CD8-positive, alpha-beta memory T cell (primary cell): ENCODE data around the gene ZNF44. TPM values are rescaled to one million over a fixed set of nuclear protein-coding genes. Genes with fewer than 3 reads are reported as not detected.
A peak's percentile ranks its signal among the peaks of the same experiment; 100 is the strongest.

Experiments
- CTCF ChIA-PET: fragments of 350-600 bp; sonication (Branson Sonifier 250); formaldehyde crosslinking; loops from one replicate; lab custom pipeline; 2021; ENCODE audit warnings: antibody characterized with exemption; lab: Charles Lee
- POLR2A ChIA-PET: fragments of 350-600 bp; sonication (Branson Sonifier 250); formaldehyde crosslinking; loops from one replicate; lab custom pipeline; 2021; ENCODE audit warnings: antibody characterized with exemption; lab: Charles Lee
- DNase-seq, 5 donors: peaks; one replicate each; pipeline versions ENCODE4 v3.0.0 to v3.0.0-alpha.2; 2020 to 2022; ENCODE audit warnings: mixed read lengths in 1 of 5
- H3K27ac ChIP-seq: one replicate; pipeline ENCODE4 v1.7.0; 2013; ENCODE audit warnings: low read depth, mild to moderate bottlenecking, low read length, moderate library complexity
- H3K27me3 ChIP-seq: 2 replicates; pipeline ENCODE4 v1.7.0; 2013; ENCODE audit warnings: low read length, mild to moderate bottlenecking; ENCODE audit not compliant: insufficient read depth, poor library complexity, severe bottlenecking
- H3K36me3 ChIP-seq: 2 replicates; pipeline ENCODE4 v1.7.0; 2013; ENCODE audit warnings: mild to moderate bottlenecking, low read length, moderate library complexity; ENCODE audit not compliant: insufficient read depth
- H3K4me1 ChIP-seq: 2 replicates; pipeline ENCODE4 v1.7.0; 2013; ENCODE audit warnings: mild to moderate bottlenecking, low read length, moderate library complexity; ENCODE audit not compliant: insufficient read depth
- H3K4me3 ChIP-seq: 2 replicates; pipeline ENCODE4 v1.7.0; 2013; ENCODE audit warnings: mild to moderate bottlenecking, low read length
- H3K9me3 ChIP-seq: 2 replicates; pipeline ENCODE4 v1.7.0; 2013; ENCODE audit warnings: mild to moderate bottlenecking, low read length
- H3K27ac Mint-ChIP-seq, 8 donors: one replicate each; pipeline ENCODE4 v1.8.0; 2020 to 2021; ENCODE audit warnings: mixed read lengths in 8 of 8, mild to moderate bottlenecking in 6 of 8, inconsistent platforms in 3 of 8, moderate library complexity in 3 of 8
- H3K27me3 Mint-ChIP-seq, 2 donors: one replicate each; pipeline ENCODE4 v1.8.0; 2020 to 2021; ENCODE audit warnings: mixed read lengths in 2 of 2, mild to moderate bottlenecking in 1 of 2, moderate library complexity in 1 of 2
- H3K36me3 Mint-ChIP-seq, 3 donors: one replicate each; pipeline ENCODE4 v1.8.0; 2020 to 2021; ENCODE audit warnings: mixed read lengths in 3 of 3, inconsistent platforms in 1 of 3, mild to moderate bottlenecking in 1 of 3
- H3K4me1 Mint-ChIP-seq, 3 donors: one replicate each; pipeline ENCODE4 v1.8.0; 2020 to 2021; ENCODE audit warnings: mixed read lengths in 3 of 3, inconsistent platforms in 1 of 3, mild to moderate bottlenecking in 1 of 3
- H3K4me3 Mint-ChIP-seq, 7 donors: one replicate each; pipeline ENCODE4 v1.8.0; 2020 to 2021; ENCODE audit warnings: mixed read lengths in 7 of 7, mild to moderate bottlenecking in 6 of 7, moderate library complexity in 4 of 7, inconsistent platforms in 2 of 7
- H3K9me3 Mint-ChIP-seq, 5 donors: one replicate each; pipeline ENCODE4 v1.8.0; 2020 to 2022; ENCODE audit warnings: mixed read lengths in 5 of 5, mild to moderate bottlenecking in 3 of 5, moderate library complexity in 2 of 5, inconsistent platforms in 1 of 5
- polyA plus RNA-seq: library from polyadenylated mRNA; unstranded; fragments of 300-500 nt; fragmentation: Illumina TruSeq; gene quantifications from one replicate; pipeline ENCODE4 v1.2.3, GENCODE V29; 2021
- total RNA-seq, 2 experiments: library from RNA; stranded (reverse); gene quantifications; one replicate each; pipeline ENCODE4 v1.2.3, GENCODE V29; 2021

The ZNF44 gene
- total and polyA plus RNA-seq, 3 experiments from 2014 or later: 12.3 to 27.8 (median 12.6) TPM

GRCh38 chr19:12230751-12231733 is 63.6 kb downstream of the ZNF44 start:
- peaks cover 20 to 76% (median 49%) of the 10 kb centered on the region in 3 donors for H3K36me3 Mint-ChIP-seq
- Histone ChIP-seq H3K27ac (no peak overlapping the region), H3K27me3 (no peaks in the 10 kb centered on the region), H3K4me1 (no peaks in the 10 kb centered on the region), H3K4me3 (no peak overlapping the region), H3K36me3 (no peaks in the 10 kb centered on the region), H3K9me3 (no peaks in the 10 kb centered on the region)
- no peaks in the 10 kb centered on the region for H3K27me3 Mint-ChIP-seq
- peaks cover 0 to 57% (median 19%) of the 10 kb centered on the region in 5 donors for H3K9me3 Mint-ChIP-seq
- H3K4me1 Mint-ChIP-seq: peaks cover 0 to 1% (median 0%) of the 10 kb centered on the region in 3 donors
- POLR2A ChIA-PET: no interaction called here
- CTCF ChIA-PET: no interaction called here
- H3K4me3 Mint-ChIP-seq: no peak overlapping the region
- peak overlapping the region in 2 of 8 donors; percentile 52 to 56 for H3K27ac Mint-ChIP-seq
- no peak for DNase-seq

GRCh38 chr19:12229990-12230389 is 64.7 kb downstream of the ZNF44 start:
- Mint-ChIP-seq H3K9me3 (peaks cover 0 to 55% (median 18%) of the 10 kb centered on the region in 5 donors), H3K36me3 (peaks cover 23 to 75% (median 53%) of the 10 kb centered on the region in 3 donors), H3K27me3 (no peaks in the 10 kb centered on the region), H3K4me1 (peaks cover 0 to 1% (median 0%) of the 10 kb centered on the region in 3 donors), H3K27ac (peak overlapping the region in 1 of 8 donors; percentile 13), H3K4me3 (no peak overlapping the region)
- Histone ChIP-seq H3K36me3 (no peaks in the 10 kb centered on the region), H3K27ac (no peak overlapping the region), H3K4me3 (no peak overlapping the region), H3K4me1 (no peaks in the 10 kb centered on the region), H3K27me3 (no peaks in the 10 kb centered on the region), H3K9me3 (no peaks in the 10 kb centered on the region)
- no peak for DNase-seq
- CTCF ChIA-PET: no interaction called here
- POLR2A ChIA-PET: no interaction called here

GRCh38 chr19:12224676-12225075 is 70.0 kb downstream of the ZNF44 start:
- Mint-ChIP-seq H3K27ac (peak overlapping the region in 1 of 8 donors; percentile 20), H3K36me3 (peaks cover 7 to 49% (median 22%) of the 10 kb centered on the region in 3 donors), H3K4me1 (no peaks in the 10 kb centered on the region), H3K9me3 (peaks cover 0 to 32% (median 5%) of the 10 kb centered on the region in 5 donors), H3K4me3 (no peak overlapping the region), H3K27me3 (no peaks in the 10 kb centered on the region)
- POLR2A ChIA-PET: no interaction called here
- no peaks in the 10 kb centered on the region for H3K27me3 ChIP-seq
- no peak overlapping the region for H3K27ac ChIP-seq
- no peak overlapping the region for H3K4me3 ChIP-seq
- H3K36me3 ChIP-seq: no peaks in the 10 kb centered on the region
- no peaks in the 10 kb centered on the region for H3K4me1 ChIP-seq
- CTCF ChIA-PET: no interaction called here
- no peaks in the 10 kb centered on the region for H3K9me3 ChIP-seq
- no peak for DNase-seq

GRCh38 chr19:12222980-12223630 is 71.6 kb downstream of the ZNF44 start:
- Histone ChIP-seq H3K4me3 (no peak overlapping the region), H3K27ac (no peak overlapping the region), H3K9me3 (no peaks in the 10 kb centered on the region), H3K36me3 (no peaks in the 10 kb centered on the region), H3K4me1 (no peaks in the 10 kb centered on the region), H3K27me3 (no peaks in the 10 kb centered on the region)
- H3K4me3 Mint-ChIP-seq: no peak overlapping the region
- ChIA-PET CTCF (no interaction called here), POLR2A (no interaction called here)
- peaks cover 7 to 51% (median 21%) of the 10 kb centered on the region in 3 donors for H3K36me3 Mint-ChIP-seq
- H3K4me1 Mint-ChIP-seq: no peaks in the 10 kb centered on the region
- H3K27ac Mint-ChIP-seq: no peak overlapping the region
- H3K9me3 Mint-ChIP-seq: peaks cover 7 to 37% (median 13%) of the 10 kb centered on the region in 5 donors
- no peak for DNase-seq
- H3K27me3 Mint-ChIP-seq: no peaks in the 10 kb centered on the region

Other genes starting within 250 kb of the ZNF44 start
- under 1 TPM; 0.55 to 0.72 TPM for gene ZNF878, start 241.9 kb downstream of the ZNF44 start, total RNA-seq
- 0.12 TPM for gene ZNF878, start 241.9 kb downstream of the ZNF44 start, polyA plus RNA-seq
- 1 to 10 TPM; 5.4 to 5.7 TPM for gene ZNF844, start 230.2 kb downstream of the ZNF44 start, total RNA-seq
- 3.6 TPM for gene ZNF844, start 230.2 kb downstream of the ZNF44 start, polyA plus RNA-seq
- gene ZNF20, start 154.5 kb downstream of the ZNF44 start, total RNA-seq: 1 to 10 TPM; 2.5 to 3.7 TPM
- gene ZNF20, start 154.5 kb downstream of the ZNF44 start, polyA plus RNA-seq: 3.0 TPM
- 1 to 10 TPM; 3.3 to 3.8 TPM for gene ZNF625, start 138.1 kb downstream of the ZNF44 start, total RNA-seq
- gene ZNF625, start 138.1 kb downstream of the ZNF44 start, polyA plus RNA-seq: 0.39 TPM
- 10 to 100 TPM; 13.0 to 16.0 TPM for gene ZNF136, start 131.8 kb downstream of the ZNF44 start, total RNA-seq
- 17.4 TPM for gene ZNF136, start 131.8 kb downstream of the ZNF44 start, polyA plus RNA-seq
- 1 to 10 TPM; 2.8 to 3.5 TPM for gene ZNF563, start 38.8 kb upstream of the ZNF44 start, total RNA-seq
- 3.5 TPM for gene ZNF563, start 38.8 kb upstream of the ZNF44 start, polyA plus RNA-seq
- 1 to 10 TPM; 2.2 to 2.5 TPM for gene ZNF442, start 70.8 kb upstream of the ZNF44 start, total RNA-seq
- 1.1 TPM for gene ZNF442, start 70.8 kb upstream of the ZNF44 start, polyA plus RNA-seq
- gene ZNF799, start 106.4 kb upstream of the ZNF44 start, total RNA-seq: 1 to 10 TPM; 3.6 TPM
- gene ZNF799, start 106.4 kb upstream of the ZNF44 start, polyA plus RNA-seq: 7.2 TPM
- gene ZNF443, start 146.1 kb upstream of the ZNF44 start, total RNA-seq: 1 to 10 TPM; 4.2 to 4.6 TPM
- gene ZNF443, start 146.1 kb upstream of the ZNF44 start, polyA plus RNA-seq: 2.5 TPM
- gene ZNF709, start 189.9 kb upstream of the ZNF44 start, total RNA-seq: 1 to 10 TPM; 2.5 TPM
- gene ZNF709, start 189.9 kb upstream of the ZNF44 start, polyA plus RNA-seq: 1.1 TPM